HCT116 (cell line): ENCODE results near the gene GNS.

Experiments used
- CTCF ChIP-seq, 3 experiments: fragments of 200-600 bp in 1 of 3; sonication (generic) in 1 of 3; IDR thresholded peaks in 2 of 3; conservative IDR thresholded peaks in 1 of 3; 2 replicates each; pipeline ENCODE4 v1.5.1; 2012 to 2017; ENCODE audit warnings: low read depth in 2 of 3, low read length in 2 of 3, antibody characterized with exemption in 1 of 3, borderline replicate concordance in 1 of 3, control low read depth in 1 of 3, mild to moderate bottlenecking in 1 of 3, mixed read lengths in 1 of 3, mixed run types in 1 of 3, moderate library complexity in 1 of 3; ENCODE audit not compliant: insufficient read depth in 1 of 3
- EZH2 ChIP-seq: fragments of 200-600 bp; sonication (generic); IDR thresholded peaks from 2 replicates; pipeline ENCODE4 v1.6.1; 2017; ENCODE audit warnings: antibody characterized with exemption, mixed run types
- JUND ChIP-seq: IDR thresholded peaks from 2 replicates; pipeline ENCODE4 v1.6.1; 2012
- POLR2A ChIP-seq: IDR thresholded peaks from 2 replicates; pipeline ENCODE4 v1.7.0; 2011; ENCODE audit warnings: borderline replicate concordance; ENCODE audit not compliant: insufficient read depth, insufficient read length; ENCODE audit errors: extremely low read depth
- RAD21 ChIP-seq: IDR thresholded peaks from 2 replicates; pipeline ENCODE4 v1.6.1; 2012; ENCODE audit warnings: low read depth, mild to moderate bottlenecking
- SIN3A ChIP-seq: IDR thresholded peaks from 2 replicates; pipeline ENCODE4 v1.6.1; 2012; ENCODE audit warnings: low read depth
- SRF ChIP-seq: IDR thresholded peaks from 2 replicates; pipeline ENCODE4 v1.6.1; 2012; ENCODE audit warnings: low read depth
- YY1 ChIP-seq: IDR thresholded peaks from 2 replicates; pipeline ENCODE4 v1.6.1; 2011; ENCODE audit warnings: low read length, low read depth, moderate library complexity, mild to moderate bottlenecking; ENCODE audit not compliant: insufficient replicate concordance; ENCODE audit errors: extremely low read depth
- ZNF274 ChIP-seq: fragments of 200-500 bp; sonication (Bioruptor generic); IDR thresholded peaks from 2 replicates; pipeline ENCODE4 v1.6.1; 2014; ENCODE audit warnings: mild to moderate bottlenecking, low read depth, low read length, inconsistent platforms
- TF ChIP-seq, protein P1 (sequence below): IDR thresholded peaks from 2 replicates; pipeline ENCODE4 v1.6.1; 2012
- TF ChIP-seq, protein P2 (sequence below): IDR thresholded peaks from 2 replicates; pipeline ENCODE4 v1.6.1; 2012
- TF ChIP-seq, protein P3 (sequence below): IDR thresholded peaks from 2 replicates; pipeline ENCODE4 v1.6.1; 2011; ENCODE audit warnings: mild to moderate bottlenecking, low read length, moderate library complexity; ENCODE audit not compliant: insufficient replicate concordance; ENCODE audit errors: extremely low read depth

- no peak for TF ChIP-seq SRF
- no peak for TF ChIP-seq POLR2A
- TF ChIP-seq CTCF (IDR thresholded peaks at IDR 0.05 in 2 of 3, conservative IDR thresholded peaks at IDR 0.05 in 1 of 3; ENCODE audit: borderline replicate concordance in 1 of 3, insufficient read depth in 1 of 3, low read depth in 2 of 3, low read length in 2 of 3) = no peak
- TF ChIP-seq, protein P1, sequence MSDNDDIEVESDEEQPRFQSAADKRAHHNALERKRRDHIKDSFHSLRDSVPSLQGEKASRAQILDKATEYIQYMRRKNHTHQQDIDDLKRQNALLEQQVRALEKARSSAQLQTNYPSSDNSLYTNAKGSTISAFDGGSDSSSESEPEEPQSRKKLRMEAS = no peak
- no peak for TF ChIP-seq YY1
- TF ChIP-seq ZNF274 = no peak
- TF ChIP-seq RAD21 = no peak
- TF ChIP-seq, protein P2, sequence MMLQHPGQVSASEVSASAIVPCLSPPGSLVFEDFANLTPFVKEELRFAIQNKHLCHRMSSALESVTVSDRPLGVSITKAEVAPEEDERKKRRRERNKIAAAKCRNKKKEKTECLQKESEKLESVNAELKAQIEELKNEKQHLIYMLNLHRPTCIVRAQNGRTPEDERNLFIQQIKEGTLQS = no peak
- TF ChIP-seq, protein P3, sequence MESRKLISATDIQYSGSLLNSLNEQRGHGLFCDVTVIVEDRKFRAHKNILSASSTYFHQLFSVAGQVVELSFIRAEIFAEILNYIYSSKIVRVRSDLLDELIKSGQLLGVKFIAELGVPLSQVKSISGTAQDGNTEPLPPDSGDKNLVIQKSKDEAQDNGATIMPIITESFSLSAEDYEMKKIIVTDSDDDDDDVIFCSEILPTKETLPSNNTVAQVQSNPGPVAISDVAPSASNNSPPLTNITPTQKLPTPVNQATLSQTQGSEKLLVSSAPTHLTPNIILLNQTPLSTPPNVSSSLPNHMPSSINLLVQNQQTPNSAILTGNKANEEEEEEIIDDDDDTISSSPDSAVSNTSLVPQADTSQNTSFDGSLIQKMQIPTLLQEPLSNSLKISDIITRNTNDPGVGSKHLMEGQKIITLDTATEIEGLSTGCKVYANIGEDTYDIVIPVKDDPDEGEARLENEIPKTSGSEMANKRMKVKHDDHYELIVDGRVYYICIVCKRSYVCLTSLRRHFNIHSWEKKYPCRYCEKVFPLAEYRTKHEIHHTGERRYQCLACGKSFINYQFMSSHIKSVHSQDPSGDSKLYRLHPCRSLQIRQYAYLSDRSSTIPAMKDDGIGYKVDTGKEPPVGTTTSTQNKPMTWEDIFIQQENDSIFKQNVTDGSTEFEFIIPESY = no peak
- TF ChIP-seq SIN3A = no peak
- no peak for TF ChIP-seq JUND
- no peak for TF ChIP-seq EZH2
These were observed 71.4 kb downstream of the GNS start for GRCh38 chr12:64687816-64688215.
